NCI-H345 treated with DMSO at 0.1 percent for 48 hours (cell line): Measurements from ENCODE around the gene DTD1.

Experiments used
- DNase-seq: peaks from one replicate; lab custom pipeline; 2025; ENCODE audit not compliant: unreplicated experiment; lab: John Stamatoyannopoulos, UW

Gene DTD1

DNA sequence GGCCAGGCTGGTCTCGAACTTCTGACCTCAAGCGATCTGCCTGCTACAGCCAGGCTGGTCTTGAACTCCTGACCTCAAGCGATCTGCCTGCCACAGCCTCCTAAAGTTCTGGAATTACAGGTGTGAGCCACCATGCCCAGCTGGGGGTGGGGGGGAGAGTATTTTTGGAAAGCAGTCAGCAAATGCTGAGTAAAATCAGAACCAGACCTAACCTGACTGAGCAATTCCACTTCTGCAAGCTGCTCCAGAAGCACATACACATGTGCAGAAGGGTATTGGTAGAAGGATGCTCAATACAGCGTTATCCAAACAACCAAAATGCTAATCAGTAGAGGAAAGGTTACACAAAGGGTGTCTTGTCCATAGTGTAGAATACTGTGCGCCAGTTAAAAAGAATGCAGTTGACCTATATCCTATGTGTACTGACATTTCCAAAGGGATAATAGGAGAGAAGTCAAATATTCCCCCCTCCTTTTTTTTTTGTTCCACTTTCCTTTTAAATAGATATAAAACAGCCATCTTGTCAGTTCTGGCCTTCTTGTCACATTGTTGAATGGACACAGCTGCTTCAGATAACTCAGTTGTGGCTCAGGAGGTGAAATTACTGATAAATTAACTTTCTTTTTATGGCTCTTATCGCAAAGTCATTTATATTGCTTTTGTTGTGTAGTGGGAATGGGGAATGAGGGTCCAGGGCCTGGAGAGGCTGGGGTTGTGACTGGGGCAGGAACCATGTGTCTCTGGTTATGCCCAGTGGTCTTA, 74.6 kb downstream of the DTD1 start:
- no peak for DNase-seq

DNA sequence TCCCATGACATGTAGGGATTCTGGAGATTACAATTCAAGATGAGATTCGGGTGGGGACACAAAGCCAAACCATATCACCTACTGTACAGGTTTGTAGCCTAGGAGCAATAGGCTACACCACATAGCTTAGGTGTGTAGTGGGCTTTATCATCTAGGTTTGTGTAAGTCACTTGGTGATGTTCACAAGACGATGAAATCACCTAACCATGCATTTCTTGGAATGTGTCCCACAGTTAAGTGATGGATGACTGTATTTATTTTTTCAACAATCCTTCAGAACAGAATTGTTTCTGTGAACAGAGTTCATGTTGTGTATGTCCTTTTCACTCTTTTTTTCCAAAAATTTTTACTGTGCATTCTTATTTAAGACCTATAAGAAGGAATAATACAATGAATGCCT, 76.1 kb downstream of the DTD1 start:
- no peak for DNase-seq

DNA sequence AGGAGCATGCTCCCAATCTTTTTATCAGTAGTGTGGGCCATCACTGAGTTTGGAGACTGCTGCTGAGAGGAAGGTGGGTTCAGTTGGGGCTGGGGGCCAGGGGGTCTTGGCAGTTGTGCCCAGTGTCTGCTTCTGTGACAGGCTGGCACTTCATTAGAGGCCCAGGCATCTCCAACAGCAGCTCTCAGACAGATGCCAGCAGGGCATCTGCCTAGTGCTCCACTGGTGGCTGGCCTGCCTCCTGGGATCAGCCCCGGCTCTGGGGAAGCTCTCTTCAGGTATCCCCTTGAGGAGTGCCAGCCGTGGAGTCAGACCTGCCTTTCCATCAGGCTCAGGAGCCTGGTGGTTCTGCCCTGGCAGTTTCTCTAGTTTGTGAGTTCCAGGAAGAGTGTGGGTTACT, 77.3 kb downstream of the DTD1 start:
- peak; percentile 12 for DNase-seq

DNA sequence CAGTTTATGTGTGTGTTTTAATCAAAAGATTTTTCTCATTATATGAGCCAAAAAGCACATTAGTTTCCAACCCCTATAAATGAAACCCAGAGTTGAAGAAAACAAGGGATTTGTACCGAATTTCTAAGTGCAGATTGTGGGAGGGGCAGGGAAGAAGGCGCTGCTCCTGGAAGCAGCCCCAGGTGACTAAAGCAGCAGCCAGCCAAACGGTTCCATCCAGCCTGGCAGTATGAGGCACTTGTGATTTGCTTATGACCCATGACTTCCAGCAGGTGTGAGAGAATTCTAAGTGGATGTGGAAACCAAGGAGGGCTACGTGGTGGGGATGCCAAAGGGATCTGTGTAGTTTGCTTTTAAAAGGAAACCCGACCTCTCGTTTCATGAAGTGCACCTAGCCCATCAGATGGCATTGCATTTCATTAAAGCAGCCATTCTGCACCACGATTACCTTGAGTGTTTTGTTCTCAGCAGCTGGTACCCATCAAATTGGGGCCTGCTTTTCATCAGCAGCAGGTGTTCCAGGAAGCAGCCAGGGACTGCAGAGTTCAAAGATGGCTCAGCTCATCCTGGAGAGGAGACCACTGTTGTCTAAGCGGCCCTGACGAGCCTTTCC, 79.1 kb downstream of the DTD1 start:
- peak; percentile 99 for DNase-seq

DNA sequence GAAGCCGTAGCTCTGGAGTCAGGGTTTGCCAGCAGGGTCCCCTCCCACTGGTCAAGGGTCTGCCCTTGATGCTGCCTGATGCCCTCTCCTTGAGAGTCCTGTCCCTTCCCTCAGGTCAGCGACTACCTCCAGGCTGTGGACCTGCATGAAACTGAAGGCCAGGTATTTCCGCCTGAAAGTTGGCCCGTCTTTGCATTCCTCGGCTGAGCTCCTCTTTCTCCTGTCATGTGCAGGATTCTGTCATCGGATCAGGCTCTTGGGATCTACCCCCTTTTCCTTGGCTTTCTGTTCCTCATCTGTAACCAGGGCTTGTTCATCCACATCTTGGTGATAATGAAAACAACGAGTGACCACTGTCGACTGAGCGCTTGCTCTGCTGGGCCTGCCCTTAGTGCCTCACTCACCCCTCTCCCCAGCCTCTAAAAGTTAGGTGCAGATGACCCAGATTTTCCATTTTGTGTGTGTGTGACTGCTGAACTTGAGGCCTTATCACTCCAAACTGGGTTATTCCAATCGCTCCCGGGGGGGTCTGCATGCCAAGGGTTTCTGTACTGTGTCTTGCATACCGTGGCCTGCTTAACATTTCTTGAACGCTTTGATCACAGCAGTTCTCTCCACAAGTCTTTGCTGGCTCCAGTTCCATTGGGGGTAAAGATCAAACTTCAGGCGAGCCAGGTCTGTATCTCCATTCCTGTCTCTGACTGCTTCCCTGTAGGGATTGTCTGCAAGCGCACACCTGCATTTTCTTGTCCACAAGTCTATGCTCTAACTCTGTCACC, 81.6 kb downstream of the DTD1 start:
- no peak for DNase-seq

DNA sequence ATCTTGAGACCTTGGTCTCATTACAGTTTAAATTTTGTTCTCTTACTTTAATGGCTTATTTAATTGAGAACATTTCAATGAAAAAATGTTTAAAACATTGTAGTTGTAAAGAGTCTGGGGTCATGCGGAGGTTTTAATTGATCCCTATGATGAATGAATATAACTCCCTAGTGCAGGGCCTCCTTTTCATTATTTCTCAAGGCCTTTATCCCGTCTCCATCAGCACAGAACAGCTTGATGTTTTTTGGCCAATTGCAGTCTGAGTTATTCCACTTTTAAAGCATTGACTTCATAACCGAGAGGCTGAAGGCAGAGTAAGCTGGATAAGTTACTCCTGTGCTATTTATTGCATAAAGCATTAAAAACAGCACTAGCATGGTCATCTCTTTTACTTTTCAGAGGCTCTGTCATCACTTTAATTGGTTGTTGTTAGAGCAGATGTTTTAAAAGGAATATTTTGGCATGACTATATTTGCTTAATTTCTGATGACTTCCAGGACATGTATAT, 83.4 kb downstream of the DTD1 start:
- no peak for DNase-seq

DNA sequence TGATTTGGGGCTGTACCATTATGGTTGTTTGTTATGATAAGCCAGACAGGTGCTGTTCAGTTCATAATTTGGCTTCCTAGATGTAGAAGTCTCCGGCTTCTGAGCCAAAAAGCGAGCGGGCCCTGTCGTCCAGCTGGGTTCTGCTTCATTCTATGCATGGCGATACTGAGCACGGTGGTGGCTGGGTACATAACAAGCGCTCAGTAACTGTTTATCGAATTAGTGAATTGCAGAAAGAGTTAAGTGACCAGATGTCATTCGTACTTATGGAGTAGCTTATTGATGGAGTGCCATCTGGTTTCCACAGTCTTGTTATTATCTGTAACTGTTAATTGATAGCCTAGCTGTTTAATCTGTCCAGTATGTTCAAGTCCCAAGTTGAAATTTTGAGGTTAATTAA, 85.0 kb downstream of the DTD1 start:
- DNase-seq: no peak

DNA sequence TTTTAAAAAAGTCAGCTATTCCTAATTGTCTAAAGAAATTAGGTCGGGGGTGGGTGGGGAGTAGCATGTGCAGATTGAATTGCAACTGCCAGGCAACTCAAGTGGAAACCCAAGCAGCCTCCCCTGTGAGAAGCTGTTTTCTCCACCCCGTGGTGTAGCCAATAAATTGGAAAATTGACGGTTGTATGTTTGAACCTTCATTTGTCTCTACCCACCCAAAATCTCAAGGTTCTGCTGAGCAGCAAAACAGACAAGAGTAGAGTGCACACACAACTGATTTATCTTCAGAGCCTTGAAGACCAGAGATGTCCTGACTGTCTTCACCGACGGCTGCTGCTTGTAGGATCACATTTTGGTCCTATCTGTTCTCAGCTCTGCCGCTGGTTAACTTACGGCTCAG, 88.5 kb downstream of the DTD1 start:
- no peak for DNase-seq

DNA sequence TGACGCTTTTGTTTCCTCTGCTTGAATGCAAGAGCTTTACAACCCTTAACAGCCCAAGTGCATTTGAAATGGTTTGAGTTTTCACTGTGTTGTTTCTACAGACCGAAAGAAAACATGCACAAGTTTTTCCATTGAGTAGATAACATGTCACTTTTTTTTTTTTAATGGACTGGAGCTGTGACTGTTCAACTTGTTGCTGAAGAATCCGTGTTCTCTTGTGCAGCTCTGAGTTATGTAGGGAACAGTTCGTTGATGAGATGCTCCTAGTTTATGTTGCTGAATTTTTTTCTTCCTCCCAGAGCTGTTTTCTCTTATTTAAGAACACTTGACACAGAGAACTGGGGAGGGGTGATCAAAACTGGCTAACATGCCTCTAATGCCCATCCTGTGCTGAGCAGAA, 89.3 kb downstream of the DTD1 start:
- no peak for DNase-seq

DNA sequence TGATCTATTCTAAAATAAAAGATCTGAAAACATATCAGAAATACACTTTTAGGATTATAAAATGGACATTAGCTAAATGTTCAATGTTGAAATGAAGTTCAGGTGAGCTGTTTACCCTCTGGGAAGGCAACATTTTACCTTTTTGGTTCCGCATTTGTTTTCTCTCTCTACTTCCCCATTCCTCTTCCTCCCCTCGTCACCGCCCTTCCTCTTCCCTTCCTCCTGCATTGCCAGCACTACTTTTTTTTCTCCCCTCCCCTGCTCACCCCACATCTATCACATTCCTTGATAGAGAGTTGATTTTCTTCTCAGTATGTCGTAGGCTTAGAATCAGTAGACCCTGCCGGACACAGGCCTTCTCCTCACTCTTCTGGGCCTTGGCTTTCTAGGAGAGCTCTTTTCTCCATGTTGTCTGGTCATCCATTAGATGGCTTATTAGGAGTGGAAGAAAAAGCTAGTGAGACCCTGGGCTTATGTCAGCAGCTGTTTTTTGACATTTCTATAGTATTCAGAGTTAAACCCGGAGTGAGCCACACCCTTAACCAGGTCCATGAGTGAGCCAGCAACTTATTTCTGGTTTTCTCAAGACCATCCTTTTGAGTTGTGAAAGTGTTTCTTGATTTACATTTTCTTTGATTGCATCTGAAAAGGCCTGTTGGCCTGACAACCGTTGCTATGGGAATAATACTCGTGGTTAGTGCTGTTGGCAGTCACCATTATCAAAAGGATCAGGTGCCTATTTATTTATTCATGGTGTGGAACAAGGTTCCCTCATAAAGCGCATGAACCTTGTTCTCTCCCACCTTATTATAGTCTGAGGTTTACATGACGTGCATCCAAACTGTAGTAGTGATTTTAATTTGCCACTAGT, 90.9 kb downstream of the DTD1 start:
- peak; percentile 63 for DNase-seq

DNA sequence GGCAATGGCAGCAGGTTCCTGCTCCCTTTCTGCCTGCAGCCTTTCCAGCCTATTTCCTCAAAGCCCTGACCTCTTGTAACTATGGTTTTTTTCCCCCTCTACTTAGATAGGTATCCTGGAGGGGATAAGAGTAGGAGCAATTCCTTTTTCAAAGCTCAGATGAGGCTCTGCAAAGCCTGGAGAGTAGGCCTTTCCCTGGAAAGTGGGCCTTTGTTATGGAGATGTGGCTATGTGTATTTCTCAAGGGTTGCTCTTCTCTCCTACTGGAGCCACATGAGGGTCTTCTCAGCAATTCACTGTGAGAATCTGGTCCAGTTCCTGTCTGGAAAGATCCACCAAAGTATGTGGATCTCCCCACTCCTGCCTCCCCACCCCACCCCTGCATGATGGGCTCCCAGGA, 96.0 kb downstream of the DTD1 start:
- no peak for DNase-seq

DNA sequence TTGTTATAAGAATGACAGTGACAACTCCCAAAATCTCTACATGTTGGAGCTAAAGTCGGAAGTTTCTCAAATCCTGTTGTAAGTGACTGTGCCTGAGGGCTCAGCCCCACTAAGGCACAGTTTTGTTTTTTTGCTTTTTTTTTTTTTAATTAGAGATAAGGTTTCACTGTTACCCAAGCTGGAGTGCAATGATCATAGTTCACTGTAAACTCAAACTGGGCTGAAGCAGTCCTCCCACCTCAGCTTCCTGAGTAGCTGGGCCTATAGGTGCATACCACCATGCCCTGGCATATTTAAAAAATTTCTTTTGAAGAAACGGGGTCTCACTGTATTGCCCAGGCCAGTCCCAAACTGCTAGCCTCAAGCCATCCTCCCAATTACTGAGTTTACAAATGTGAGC, 96.9 kb downstream of the DTD1 start:
- no peak for DNase-seq

DNA sequence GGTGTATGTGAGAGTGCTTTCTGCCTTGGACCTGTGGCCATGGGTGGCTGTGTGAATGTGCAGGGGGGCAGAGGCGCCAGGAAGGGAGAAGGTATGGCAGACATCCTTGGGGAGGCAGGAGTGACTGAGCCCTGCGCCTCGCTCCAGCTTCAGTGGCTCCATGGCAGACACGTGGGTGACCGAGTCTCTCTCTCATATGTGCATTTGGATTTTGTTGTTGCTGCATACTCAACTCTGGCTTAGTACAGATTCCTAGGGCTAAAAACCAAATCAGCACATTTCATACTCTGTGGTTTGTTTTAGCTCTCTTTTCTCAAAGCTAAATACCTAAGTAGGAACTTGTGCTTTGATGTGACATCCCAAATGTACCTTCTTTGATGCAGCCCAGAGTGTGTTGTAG, 97.6 kb downstream of the DTD1 start:
- DNase-seq: no peak

DNA sequence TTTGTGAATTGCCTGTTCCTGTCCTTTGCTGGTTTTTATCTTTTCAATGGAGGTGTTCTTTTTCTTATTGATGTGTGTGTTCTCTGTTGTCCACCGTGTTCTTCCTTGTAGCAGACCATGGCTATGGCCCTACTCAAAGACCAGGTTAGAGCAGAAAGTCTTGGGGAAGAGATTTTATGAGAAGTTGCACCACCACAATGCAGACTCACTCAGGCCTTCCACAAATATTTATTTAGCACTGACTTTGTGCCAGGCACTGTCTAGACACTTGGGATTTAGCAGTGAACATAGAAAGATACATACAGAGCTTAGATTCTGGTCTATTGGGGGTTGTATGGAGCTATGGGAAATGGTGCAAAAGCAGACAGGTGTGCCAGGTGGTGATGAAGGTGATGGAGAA, 98.8 kb downstream of the DTD1 start:
- DNase-seq: no peak

DNA sequence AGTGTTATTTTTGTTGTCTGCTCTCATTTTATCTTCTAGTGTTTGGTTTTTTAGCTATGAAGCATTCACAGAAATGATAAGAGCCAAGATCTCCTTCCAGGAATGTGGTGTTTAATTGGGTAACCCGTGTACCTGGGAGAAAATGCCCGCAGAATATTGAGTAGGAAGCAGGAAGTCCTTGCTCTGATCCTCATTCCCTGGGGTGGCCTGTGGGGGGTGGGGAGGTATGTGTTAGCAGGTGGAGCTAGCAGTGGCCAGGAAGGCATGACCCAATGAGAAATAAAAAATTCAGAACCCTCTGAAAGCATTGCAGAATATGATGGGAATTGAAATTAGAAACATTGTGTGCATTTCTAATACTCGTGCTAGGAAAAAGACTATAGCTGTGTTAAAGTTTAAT, 100.8 kb downstream of the DTD1 start:
- DNase-seq: no peak

DNA sequence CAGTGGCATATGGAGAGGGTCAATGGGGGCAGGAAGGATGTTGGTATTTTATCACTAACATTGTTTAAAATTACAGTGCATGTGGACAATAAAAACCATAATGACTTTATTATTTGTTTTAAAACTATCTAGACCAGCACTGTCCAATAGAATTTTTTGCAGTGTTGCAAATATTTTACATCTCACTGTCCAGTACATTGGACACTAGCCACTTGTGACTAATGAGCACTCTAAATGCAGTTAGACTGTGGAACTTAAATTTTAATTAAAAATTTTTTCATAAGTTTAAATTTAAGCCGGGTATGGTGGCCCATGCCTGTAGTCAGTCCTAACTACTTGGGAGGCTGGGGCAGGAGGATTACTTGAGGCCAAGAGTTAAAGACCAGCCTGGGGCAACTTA, 101.7 kb downstream of the DTD1 start:
- DNase-seq: no peak

DNA sequence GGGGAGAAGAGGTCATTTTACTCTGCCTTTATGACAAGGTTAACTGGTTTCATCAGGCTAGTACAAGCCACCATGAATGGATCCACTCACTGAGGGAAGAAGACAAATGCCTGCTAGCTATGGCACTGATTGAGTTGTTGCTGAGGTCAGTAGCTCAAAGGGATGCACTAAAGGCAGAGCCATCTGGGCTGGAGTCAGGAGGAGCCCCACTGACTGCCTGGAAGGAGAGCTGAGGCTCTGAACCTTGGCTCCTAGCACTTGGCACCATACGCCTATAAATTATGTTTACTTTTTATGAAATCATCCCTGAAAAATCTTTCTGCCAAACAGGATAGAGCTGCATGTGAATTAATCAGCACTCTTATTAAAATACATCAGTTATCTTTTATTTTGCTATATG, 104.6 kb downstream of the DTD1 start:
- no peak for DNase-seq

DNA sequence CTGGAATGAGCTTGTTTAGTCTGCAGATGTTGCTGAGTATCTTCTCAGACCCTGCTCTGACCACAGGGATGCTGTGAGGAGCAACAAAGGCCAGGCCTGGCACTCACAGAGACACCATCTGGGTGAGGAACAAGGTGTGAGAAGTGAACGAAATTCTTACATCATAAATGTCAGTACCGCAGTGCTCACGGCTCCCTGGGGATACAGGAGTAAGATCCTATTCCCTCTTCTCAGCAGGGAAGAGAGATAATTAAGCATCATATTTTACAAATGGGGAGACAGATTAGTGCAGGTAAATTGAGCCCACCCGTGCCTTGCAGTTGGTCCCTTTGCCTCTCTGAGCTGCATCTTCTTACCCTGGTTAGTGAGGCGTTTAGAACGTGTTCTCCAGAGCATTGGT, 106.2 kb downstream of the DTD1 start:
- DNase-seq: no peak

DNA sequence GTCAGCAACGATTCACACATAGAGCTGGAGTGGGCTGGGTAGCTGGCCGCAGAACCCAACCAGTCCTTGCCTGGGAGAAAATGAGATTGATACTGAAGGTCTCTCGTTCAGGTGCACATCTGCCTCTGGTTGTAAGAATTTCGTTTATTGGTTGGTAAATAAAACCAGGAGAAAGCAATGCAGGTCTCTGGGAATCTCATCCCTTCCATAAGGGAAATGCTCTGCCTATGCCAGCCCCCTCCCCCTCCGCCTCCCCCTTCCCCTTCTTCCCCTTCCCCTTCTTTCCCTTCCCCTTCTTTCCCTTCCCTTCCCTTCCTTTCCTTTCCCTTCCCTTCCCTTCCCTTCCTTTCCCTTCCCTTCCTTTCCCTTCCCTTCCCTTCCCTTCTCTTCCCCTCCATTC, 107.3 kb downstream of the DTD1 start:
- DNase-seq: no peak

DNA sequence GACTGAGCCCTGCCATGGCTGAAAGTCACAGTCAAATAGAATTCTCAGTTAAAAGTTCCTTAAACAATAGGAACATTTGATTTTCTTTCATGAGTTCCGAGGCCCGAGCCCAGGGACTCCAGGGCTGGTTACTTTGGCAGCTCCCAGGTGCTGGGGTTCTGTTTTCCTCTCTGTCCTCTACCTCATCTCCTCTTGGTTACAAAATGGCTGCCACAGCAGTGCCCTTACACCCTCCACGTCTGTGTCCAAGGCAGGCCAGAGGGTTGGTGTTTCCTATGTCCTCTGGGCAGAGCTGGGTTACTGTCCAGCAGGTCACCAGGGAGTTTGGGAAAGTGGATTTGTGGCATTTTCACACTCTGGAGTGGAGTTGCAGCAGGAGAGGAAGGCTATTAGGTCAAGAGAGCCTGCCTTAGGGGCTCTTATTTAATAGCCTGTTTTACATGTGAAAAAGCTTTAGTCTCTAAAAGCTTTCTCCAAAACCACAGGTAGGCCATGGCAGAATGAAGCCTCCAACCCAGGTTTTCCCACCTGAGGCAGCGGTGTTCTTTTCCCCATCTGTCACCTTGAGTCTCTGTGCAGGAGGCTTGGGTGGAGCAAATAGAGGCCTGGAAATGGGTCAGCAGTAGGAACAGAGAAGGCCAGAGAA, 111.0 kb downstream of the DTD1 start:
- no peak for DNase-seq

DNA sequence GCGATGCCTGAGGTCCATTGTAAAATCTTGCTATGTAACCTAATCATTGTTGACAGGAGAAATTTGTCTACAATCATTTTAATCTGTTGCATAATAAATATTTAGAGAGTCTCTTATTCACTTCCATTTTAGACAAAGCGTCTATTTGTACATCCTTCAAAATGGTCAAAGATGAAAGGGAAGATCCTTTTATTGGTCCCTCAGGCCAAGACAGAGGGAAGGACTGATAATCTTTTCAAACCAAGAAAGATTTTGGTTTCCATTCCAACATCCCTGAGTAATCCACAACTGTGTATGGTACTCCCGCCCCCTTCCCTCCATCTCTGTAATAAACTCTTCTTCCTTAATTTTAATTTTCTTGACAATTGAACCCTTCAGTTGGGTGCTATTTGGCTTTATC, 114.1 kb downstream of the DTD1 start:
- no peak for DNase-seq
